Activated naive CD8-positive, alpha-beta T cell treated with anti-CD3 and anti-CD28 coated beads for 36 hours (primary cell): ENCODE measurements around the gene TMBIM4. TPM values are rescaled to one million over a fixed set of nuclear protein-coding genes. Genes with fewer than 3 reads are reported as not detected.
"Not testable (repeated sequence)": the region's sequence is repeated elsewhere in the genome, so short reads cannot be mapped to it uniquely, and the experiment has no call there.

ENCODE experiments used
- DNase-seq: peaks from one replicate; pipeline ENCODE4 v3.0.0; 2021
- H3K27ac Mint-ChIP-seq: one replicate; pipeline ENCODE4 v1.8.0; 2022; ENCODE audit warnings: mild to moderate bottlenecking, moderate library complexity, mixed read lengths
- H3K27me3 Mint-ChIP-seq: one replicate; pipeline ENCODE4 v1.8.0; 2022; ENCODE audit warnings: mild to moderate bottlenecking, mixed read lengths
- H3K36me3 Mint-ChIP-seq: one replicate; pipeline ENCODE4 v1.8.0; 2021; ENCODE audit warnings: mild to moderate bottlenecking, mixed read lengths
- H3K4me1 Mint-ChIP-seq: one replicate; pipeline ENCODE4 v1.8.0; 2021; ENCODE audit warnings: mixed read lengths
- H3K4me3 Mint-ChIP-seq: one replicate; pipeline ENCODE4 v1.8.0; 2022; ENCODE audit warnings: mild to moderate bottlenecking, moderate library complexity, mixed read lengths
- H3K9me3 Mint-ChIP-seq: one replicate; pipeline ENCODE4 v1.8.0; 2022; ENCODE audit warnings: mixed read lengths
- total RNA-seq, 2 experiments: library from RNA; stranded (reverse); gene quantifications; one replicate each; pipeline ENCODE4 v1.2.3, GENCODE V29; 2021

Gene TMBIM4, protein sequence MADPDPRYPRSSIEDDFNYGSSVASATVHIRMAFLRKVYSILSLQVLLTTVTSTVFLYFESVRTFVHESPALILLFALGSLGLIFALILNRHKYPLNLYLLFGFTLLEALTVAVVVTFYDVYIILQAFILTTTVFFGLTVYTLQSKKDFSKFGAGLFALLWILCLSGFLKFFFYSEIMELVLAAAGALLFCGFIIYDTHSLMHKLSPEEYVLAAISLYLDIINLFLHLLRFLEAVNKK
- total RNA-seq, result 10 to 100 TPM; 38.8 to 39.4 TPM

DNA sequence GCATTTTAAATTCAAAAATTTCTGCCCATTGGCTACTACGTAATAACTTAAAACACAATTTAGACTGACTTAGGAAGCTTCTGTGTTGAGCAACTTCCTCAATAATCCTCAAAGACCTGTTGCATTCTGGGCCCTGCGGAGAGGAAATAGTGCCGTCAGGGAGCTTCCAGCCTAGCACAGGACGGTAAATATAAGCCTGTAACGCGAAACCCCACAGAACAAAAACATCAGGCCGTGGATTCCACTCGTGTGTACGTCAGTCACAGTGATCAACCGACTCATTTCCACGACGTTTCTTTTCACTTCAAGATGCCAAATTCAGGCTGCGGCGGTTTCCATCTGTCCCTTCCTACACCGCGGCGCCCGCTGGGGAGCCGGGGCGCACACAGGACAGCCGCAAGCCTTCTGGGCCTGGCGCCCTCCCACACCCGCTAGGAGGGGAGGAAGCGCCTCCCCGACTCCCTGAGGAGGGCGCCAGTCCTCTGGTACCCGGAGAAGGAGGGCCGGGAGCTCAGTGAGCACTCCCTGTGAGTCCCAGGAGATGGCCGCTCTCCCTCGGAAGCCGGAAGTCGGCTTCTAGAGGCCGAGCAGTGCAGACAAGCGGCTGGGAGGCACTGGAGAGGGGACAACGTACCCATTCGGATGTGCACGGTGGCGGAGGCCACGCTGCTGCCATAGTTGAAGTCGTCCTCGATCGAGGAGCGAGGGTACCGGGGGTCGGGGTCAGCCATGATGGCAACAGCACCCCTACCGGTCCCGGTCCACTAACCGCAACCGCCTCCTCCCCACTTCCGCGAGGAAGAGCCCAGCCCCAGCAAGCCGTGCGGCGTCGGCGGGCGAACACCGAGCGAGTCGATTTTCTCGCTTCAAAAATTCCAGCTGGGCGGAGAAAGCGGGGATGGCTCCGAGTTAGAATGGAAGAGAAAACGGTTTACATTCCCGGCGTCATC is at the start of gene TMBIM4:
TSS of gene TMBIM4 (minus strand) at position 776 of the 950 bp plus-strand sequence. CDS start at position 731, 45 bp downstream.
- peak; percentile 88 for DNase-seq
- Mint-ChIP-seq H3K4me3 (peak within 1 kb of the TSS; percentile 96), H3K27ac (peak within 1 kb of the TSS; percentile 99), H3K27me3 (no peaks in the 10 kb centered on the region), H3K4me1 (peaks cover 31% of the 10 kb centered on the region), H3K9me3 (peaks cover 17% of the 10 kb centered on the region), H3K36me3 (peaks cover 41% of the 10 kb centered on the region)

GRCh38 chr12:66217342-66217917 is 47.6 kb upstream of the TMBIM4 start:
- peaks cover 10% of the 10 kb centered on the region for H3K9me3 Mint-ChIP-seq
- no peak overlapping the region for H3K27ac Mint-ChIP-seq
- no peaks in the 10 kb centered on the region for H3K36me3 Mint-ChIP-seq
- peaks cover 3% of the 10 kb centered on the region for H3K4me1 Mint-ChIP-seq
- DNase-seq, result no peak
- H3K27me3 Mint-ChIP-seq, result peaks cover 17% of the 10 kb centered on the region
- H3K4me3 Mint-ChIP-seq, result no peak overlapping the region

DNA sequence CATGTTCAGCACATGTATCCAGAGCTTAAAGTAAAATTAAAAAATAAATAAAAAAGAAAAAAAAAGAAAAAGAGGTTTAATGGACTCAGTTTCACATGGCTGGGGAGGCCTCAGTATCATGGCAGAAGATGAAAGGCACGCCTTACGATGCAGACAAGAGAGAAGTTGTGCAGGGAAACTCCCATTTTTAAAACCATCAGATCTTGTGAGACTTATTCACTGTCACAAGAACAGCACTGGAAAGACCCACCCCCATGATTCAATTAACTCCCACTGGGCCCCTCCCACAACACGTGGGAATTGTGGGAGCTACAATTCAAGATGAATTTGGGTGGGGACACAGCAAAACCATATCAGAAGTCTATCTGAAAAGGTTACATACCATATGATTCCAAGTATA is 43.2 kb upstream of the TMBIM4 start:
- DNase-seq, H3K4me1 Mint-ChIP-seq, H3K27ac Mint-ChIP-seq, H3K4me3 Mint-ChIP-seq, H3K36me3 Mint-ChIP-seq, H3K9me3 Mint-ChIP-seq: not testable (repeated sequence)
- H3K27me3 Mint-ChIP-seq, result peaks cover 34% of the 10 kb centered on the region

DNA sequence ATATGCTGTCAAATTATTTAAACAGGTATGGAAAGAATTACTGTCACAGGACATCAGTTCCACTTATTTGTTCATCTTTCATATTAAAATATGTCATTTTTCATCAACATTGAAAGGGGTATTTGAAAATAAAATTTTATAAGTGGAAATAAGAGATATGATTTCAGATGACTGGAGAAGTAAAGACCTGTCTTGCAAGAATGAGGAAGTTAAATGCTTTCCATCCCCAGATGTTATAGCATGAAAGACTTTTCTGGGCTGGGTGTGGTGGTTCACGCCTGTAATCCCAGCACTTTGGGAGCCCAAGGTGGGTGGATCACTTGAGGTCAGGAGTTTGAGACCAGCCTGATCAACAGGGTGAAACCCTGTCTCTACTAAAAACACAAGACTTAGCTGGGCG is 41.8 kb upstream of the TMBIM4 start:
- H3K36me3 Mint-ChIP-seq, H3K4me3 Mint-ChIP-seq, DNase-seq, H3K9me3 Mint-ChIP-seq, H3K4me1 Mint-ChIP-seq, H3K27ac Mint-ChIP-seq: not testable (repeated sequence)
- peaks cover 46% of the 10 kb centered on the region for H3K27me3 Mint-ChIP-seq

DNA sequence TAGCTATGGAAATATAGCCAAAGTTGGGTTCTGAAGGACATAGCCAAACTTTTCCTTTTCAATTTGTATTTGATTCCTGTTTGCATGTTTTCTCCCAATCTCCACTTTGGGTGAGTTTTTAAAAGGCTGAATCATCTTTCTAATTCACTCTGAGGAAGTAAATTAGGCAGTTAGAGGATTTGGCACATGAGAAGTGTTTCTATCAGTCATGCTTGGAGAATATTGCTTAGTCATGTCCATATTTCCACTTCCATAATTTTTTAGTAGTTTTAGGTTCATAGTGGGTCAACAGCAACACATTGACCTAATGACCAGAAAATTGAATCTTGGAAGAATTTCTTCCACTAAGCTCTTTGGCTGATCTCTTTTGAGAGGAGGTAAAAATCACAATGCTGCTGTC is 41.0 kb upstream of the TMBIM4 start:
- Mint-ChIP-seq H3K27me3 (peaks cover 42% of the 10 kb centered on the region), H3K36me3 (no peaks in the 10 kb centered on the region), H3K9me3 (peaks cover 5% of the 10 kb centered on the region), H3K27ac (no peak overlapping the region), H3K4me3 (no peak overlapping the region), H3K4me1 (peaks cover 5% of the 10 kb centered on the region)
- DNase-seq, result no peak

DNA sequence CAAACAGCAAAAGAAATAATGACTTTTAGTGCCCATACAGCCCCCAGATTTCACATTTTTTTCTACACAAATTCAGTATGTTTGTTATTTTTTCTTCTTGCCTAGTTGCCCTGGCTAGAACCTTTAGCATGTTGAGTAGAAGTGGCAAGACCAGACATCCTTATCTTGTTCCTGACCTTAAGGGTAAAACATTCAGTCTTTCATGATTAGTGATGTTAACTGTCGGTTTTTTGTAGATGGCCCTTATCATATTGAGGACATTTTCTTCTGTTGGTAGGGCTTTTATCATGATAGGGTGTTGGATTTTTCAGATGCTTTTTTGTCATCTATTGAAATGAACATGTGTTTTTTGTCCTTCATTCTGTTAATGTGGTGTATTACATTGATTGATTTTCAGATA is 36.3 kb upstream of the TMBIM4 start:
- peaks cover 6% of the 10 kb centered on the region for H3K9me3 Mint-ChIP-seq
- H3K4me1 Mint-ChIP-seq, result peaks cover 20% of the 10 kb centered on the region

GRCh38 chr12:66203820-66204219 is 34.0 kb upstream of the TMBIM4 start:
- H3K27me3 Mint-ChIP-seq, result peaks cover 30% of the 10 kb centered on the region

More for the DNA sequence above, 36.3 kb upstream of the TMBIM4 start:
- H3K4me3 Mint-ChIP-seq, result no peak overlapping the region
- peaks cover 32% of the 10 kb centered on the region for H3K27me3 Mint-ChIP-seq
- H3K27ac Mint-ChIP-seq, result no peak overlapping the region
- no peak for DNase-seq
- peaks cover 1% of the 10 kb centered on the region for H3K36me3 Mint-ChIP-seq

DNA sequence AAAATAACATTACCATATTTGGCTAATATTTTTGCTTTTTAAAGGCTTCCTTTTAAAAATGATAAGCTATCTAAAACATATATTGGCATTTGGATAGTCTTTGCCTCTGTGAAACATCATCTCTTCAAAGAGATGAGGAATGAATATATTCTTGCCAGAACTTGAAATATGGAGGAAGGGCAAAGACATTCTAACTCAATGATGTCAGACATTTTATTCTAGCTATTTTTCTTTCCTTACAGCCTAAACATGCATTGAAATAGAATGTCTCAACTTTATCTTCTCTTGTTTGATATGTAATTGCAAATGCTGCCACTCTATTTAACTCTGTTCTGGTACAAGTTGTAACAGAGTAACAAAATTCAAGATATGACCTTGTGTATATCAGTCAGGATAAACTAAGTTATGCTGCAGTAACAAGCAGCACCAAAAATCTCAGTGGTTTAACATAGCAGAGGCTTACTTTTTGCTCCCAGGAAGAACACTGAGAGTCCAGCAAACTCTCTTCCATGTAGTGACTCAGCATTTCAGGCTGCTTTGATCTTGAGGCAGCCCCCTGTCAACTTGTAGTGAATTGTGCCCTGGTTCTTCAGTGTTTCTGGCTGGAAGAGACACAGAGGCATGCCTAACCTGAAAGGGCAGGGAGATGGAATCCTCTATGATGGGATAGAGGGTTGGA is 30.2 kb upstream of the TMBIM4 start:
- H3K27me3 Mint-ChIP-seq, result peaks cover 24% of the 10 kb centered on the region
- H3K27ac Mint-ChIP-seq, result no peak overlapping the region
- H3K4me3 Mint-ChIP-seq, result no peak overlapping the region
- peaks cover 9% of the 10 kb centered on the region for H3K36me3 Mint-ChIP-seq
- H3K9me3 Mint-ChIP-seq, result peaks cover 8% of the 10 kb centered on the region
- peaks cover 25% of the 10 kb centered on the region for H3K4me1 Mint-ChIP-seq
- DNase-seq, result no peak

More at GRCh38 chr12:66203820-66204219, 34.0 kb upstream of the TMBIM4 start:
- Mint-ChIP-seq H3K4me3 (no peak overlapping the region), H3K36me3 (peaks cover 7% of the 10 kb centered on the region), H3K27ac (peak overlapping the region; percentile 61), H3K4me1 (peaks cover 20% of the 10 kb centered on the region), H3K9me3 (peaks cover 12% of the 10 kb centered on the region)
- DNase-seq, result no peak

DNA sequence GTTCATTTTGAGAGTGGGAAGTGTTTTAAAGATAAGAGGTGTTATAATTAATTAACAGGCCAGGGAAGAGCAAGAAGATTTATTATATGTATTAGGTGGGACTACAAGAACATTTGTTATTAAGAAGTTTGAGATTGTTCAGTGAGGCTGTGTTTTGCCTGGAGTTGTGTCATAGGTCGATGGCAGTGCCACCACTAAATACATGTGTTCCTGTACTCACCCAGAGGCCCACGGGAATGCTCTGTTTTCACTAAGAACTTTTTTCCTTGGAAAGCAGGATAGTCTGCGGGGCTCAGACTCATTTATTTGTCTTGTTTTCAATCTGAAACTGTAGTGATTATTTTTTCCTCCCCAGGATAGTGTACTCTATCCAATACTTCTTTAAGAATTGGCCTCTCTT is 29.3 kb upstream of the TMBIM4 start:
- Mint-ChIP-seq H3K9me3 (peaks cover 8% of the 10 kb centered on the region), H3K36me3 (peaks cover 9% of the 10 kb centered on the region), H3K27me3 (peaks cover 30% of the 10 kb centered on the region), H3K4me1 (peaks cover 17% of the 10 kb centered on the region), H3K27ac (no peak overlapping the region), H3K4me3 (no peak overlapping the region)
- no peak for DNase-seq

GRCh38 chr12:66197495-66197921 is 27.7 kb upstream of the TMBIM4 start:
- peaks cover 8% of the 10 kb centered on the region for H3K9me3 Mint-ChIP-seq
- no peak overlapping the region for H3K27ac Mint-ChIP-seq
- H3K27me3 Mint-ChIP-seq, result peaks cover 42% of the 10 kb centered on the region
- no peak for DNase-seq
- H3K36me3 Mint-ChIP-seq, result peaks cover 9% of the 10 kb centered on the region
- no peak overlapping the region for H3K4me3 Mint-ChIP-seq
- H3K4me1 Mint-ChIP-seq, result peaks cover 7% of the 10 kb centered on the region

- H3K4me3 Mint-ChIP-seq, result no peak overlapping the region
These were observed 27.0 kb upstream of the TMBIM4 start for GRCh38 chr12:66196806-66197205.

DNA sequence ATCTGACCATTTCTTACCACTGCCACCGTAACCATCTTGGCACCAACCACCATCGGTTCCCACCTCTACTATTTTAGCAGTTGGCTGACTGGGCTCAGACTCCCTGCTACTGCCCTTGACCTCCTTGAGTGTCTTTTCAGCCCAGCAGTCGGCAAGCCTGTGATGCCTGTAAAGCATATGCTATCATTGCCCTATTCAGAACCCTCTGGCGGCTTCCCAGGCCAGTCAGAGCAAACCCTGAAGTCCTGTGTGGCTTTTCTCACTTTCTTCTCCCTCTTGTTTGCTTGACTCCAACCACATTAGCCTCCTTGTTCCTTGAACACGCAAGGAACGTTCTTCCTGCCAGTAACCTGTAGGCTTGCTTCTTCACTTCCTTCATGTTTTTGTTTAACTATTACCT is 25.4 kb upstream of the TMBIM4 start:
- H3K9me3 Mint-ChIP-seq, result peaks cover 4% of the 10 kb centered on the region
- no peak overlapping the region for H3K4me3 Mint-ChIP-seq
- no peak overlapping the region for H3K27ac Mint-ChIP-seq
- peaks cover 7% of the 10 kb centered on the region for H3K4me1 Mint-ChIP-seq
- peaks cover 51% of the 10 kb centered on the region for H3K27me3 Mint-ChIP-seq
- DNase-seq, result no peak
- peaks cover 5% of the 10 kb centered on the region for H3K36me3 Mint-ChIP-seq

More at GRCh38 chr12:66196806-66197205, 27.0 kb upstream of the TMBIM4 start:
- H3K27me3 Mint-ChIP-seq, result peaks cover 42% of the 10 kb centered on the region
- peaks cover 9% of the 10 kb centered on the region for H3K36me3 Mint-ChIP-seq
- no peak for DNase-seq
- H3K27ac Mint-ChIP-seq, result no peak overlapping the region
- peaks cover 7% of the 10 kb centered on the region for H3K4me1 Mint-ChIP-seq
- peaks cover 8% of the 10 kb centered on the region for H3K9me3 Mint-ChIP-seq

- Mint-ChIP-seq H3K4me1 (peaks cover 10% of the 10 kb centered on the region), H3K27me3 (peaks cover 56% of the 10 kb centered on the region), H3K27ac (no peak overlapping the region), H3K4me3 (no peak overlapping the region), H3K36me3 (peaks cover 2% of the 10 kb centered on the region), H3K9me3 (no peaks in the 10 kb centered on the region)
- no peak for DNase-seq
These were observed 24.3 kb upstream of the TMBIM4 start for GRCh38 chr12:66194122-66194521.

DNA sequence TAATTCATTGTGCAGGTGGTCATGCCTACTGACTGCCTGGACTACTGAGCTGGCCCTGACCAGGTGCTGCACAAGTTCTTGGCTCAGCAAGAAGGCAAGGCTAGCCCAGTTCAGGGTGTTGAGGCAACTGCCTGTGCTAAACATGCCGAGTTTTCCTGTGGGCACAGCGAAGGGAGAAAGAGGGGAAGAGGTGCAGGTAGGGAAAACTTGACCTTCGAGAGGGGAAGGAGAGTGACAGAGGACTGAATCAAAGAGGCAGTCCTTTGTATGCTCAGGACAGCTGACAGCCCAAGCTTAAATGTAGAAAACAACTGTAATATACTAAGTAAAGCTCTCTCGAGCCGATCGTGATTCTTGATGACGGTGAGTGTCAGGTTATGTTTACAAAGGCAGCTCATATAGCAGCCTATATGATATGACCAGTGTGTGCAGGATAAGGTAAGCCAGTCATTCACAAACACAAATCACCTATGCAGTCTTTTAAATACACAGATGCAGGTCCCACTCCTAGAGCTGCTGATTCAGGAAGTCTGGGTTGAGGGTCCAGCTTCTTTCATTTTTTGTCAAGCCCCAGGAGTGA is 21.8 kb upstream of the TMBIM4 start:
- no peak overlapping the region for H3K4me3 Mint-ChIP-seq
- H3K4me1 Mint-ChIP-seq, result peaks cover 2% of the 10 kb centered on the region
- DNase-seq, result no peak
- no peaks in the 10 kb centered on the region for H3K36me3 Mint-ChIP-seq
- H3K27me3 Mint-ChIP-seq, result peaks cover 76% of the 10 kb centered on the region
- no peak overlapping the region for H3K27ac Mint-ChIP-seq
- no peaks in the 10 kb centered on the region for H3K9me3 Mint-ChIP-seq
